ENCODE data around the gene FRZB.
"Not testable (repeated sequence)": the region's sequence is repeated elsewhere in the genome, so short reads cannot be mapped to it uniquely, and the experiment has no call there.

The FRZB gene

GRCh38 chr2:182898718-182899117 is 32.3 kb upstream of the FRZB start:
- FAIRE-seq (no peak), DNase-seq (ENCODE audit: insufficient read length, low spot score) (no peak)
- no peak for TF ChIP-seq CTCF (IDR thresholded peaks at IDR 0.05; ENCODE audit: insufficient read depth, missing control alignments)

GRCh38 chr2:182897137-182897536 is 30.7 kb upstream of the FRZB start:
- no peak for TF ChIP-seq CTCF (IDR thresholded peaks at IDR 0.05; ENCODE audit: insufficient read depth, missing control alignments)
- FAIRE-seq (no peak), DNase-seq (ENCODE audit: insufficient read length, low spot score) (no peak)

GRCh38 chr2:182895798-182896197 is 29.4 kb upstream of the FRZB start:
- TF ChIP-seq CTCF (IDR thresholded peaks at IDR 0.05; ENCODE audit: insufficient read depth, missing control alignments), result no peak
- DNase-seq (ENCODE audit: insufficient read length, low spot score), result no peak
- FAIRE-seq, result no peak

- FAIRE-seq (no peak), DNase-seq (ENCODE audit: insufficient read length, low spot score) (no peak)
- no peak for TF ChIP-seq CTCF (IDR thresholded peaks at IDR 0.05; ENCODE audit: insufficient read depth, missing control alignments)
Observed at GRCh38 chr2:182895169-182895568, 28.7 kb upstream of the FRZB start.

GRCh38 chr2:182894174-182894573 is 27.7 kb upstream of the FRZB start:
- DNase-seq (ENCODE audit: insufficient read length, low spot score) (no peak), FAIRE-seq (no peak)
- no peak for TF ChIP-seq CTCF (IDR thresholded peaks at IDR 0.05; ENCODE audit: insufficient read depth, missing control alignments)

- no peak for TF ChIP-seq CTCF (IDR thresholded peaks at IDR 0.05; ENCODE audit: insufficient read depth, missing control alignments)
- FAIRE-seq (no peak), DNase-seq (ENCODE audit: insufficient read length, low spot score) (no peak)
Observed at GRCh38 chr2:182893666-182894065, 27.2 kb upstream of the FRZB start.

GRCh38 chr2:182893035-182893434 is 26.6 kb upstream of the FRZB start:
- not testable (repeated sequence) for FAIRE-seq

GRCh38 chr2:182891611-182892010 is 25.2 kb upstream of the FRZB start:
- no peak for DNase-seq (ENCODE audit: insufficient read length, low spot score)
- no peak for TF ChIP-seq CTCF (IDR thresholded peaks at IDR 0.05; ENCODE audit: insufficient read depth, missing control alignments)
- peak; percentile 76 for FAIRE-seq

More at GRCh38 chr2:182893035-182893434, 26.6 kb upstream of the FRZB start:
- not testable (repeated sequence) for DNase-seq (ENCODE audit: insufficient read length, low spot score)
